ENCODE data around the gene SRY. TPM values are rescaled to one million over a fixed set of nuclear protein-coding genes. Genes with fewer than 3 reads are reported as not detected.

The SRY gene
- total and polyA plus RNA-seq, 10 of the 15 experiments (the other 5 are each of a cell fraction or from before 2014, with no cell fraction given): not detected

DNA sequence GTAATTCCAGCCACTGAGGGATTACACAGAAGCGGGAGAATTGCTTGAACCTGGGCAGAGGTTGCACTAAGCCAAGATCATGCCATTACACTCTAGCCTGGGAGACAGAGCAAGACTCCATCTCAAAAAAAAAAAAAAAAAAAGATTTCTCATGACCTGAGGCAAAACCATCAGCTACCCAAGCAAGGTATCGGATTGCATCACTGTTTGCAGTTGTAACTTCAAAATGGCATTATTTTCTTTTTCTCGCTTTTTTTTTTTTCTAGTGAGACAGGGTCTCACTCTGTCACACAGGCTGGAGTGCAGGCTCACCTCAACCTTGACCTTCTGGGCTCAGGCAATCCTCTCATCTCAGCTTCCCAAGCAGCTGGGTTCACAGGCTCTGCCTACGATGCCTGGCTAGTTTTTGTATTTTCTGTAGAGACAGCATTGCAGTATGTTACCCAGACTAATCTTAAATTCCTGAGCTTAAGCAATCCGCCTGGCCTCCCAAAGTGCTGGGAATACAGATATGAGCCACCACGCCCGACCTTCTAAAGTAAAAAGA is 9.6 kb upstream of the SRY start:
- no peak for FAIRE-seq
- no CpG with 5 or more reads among the region's 7 CpGs for WGBS (ENCODE audit: insufficient coverage, insufficient replicate concordance, low lambda C conversion rate, missing lambda C conversion rate)
- Histone ChIP-seq H3K9ac (ENCODE audit: control insufficient read depth, insufficient read depth, low read length) (no peak overlapping the region), H3K4me2 (ENCODE audit: control insufficient read depth, insufficient read depth) (no peak overlapping the region), H3K27ac (ENCODE audit: control insufficient read depth, insufficient read depth) (no peak overlapping the region), H3K4me3 (no peak overlapping the region), H4K20me1 (ENCODE audit: control insufficient read depth, insufficient read depth) (no peaks in the 10 kb centered on the region), H3K36me3 (ENCODE audit: control insufficient read depth in 2 of 2, insufficient read depth in 2 of 2, low read length in 1 of 2) (no peaks in the 10 kb centered on the region), H3K79me2 (ENCODE audit: control insufficient read depth, insufficient read depth, low read length) (no peaks in the 10 kb centered on the region), H3K4me1 (ENCODE audit: control insufficient read depth, insufficient read depth, low read length) (no peaks in the 10 kb centered on the region), H3K27me3 (replicated peaks in 1 of 2; ENCODE audit: control insufficient read depth in 2 of 2, insufficient read depth in 2 of 2, low read length in 1 of 2) (no peaks in the 10 kb centered on the region), H3K9me3 (replicated peaks; ENCODE audit: control insufficient read depth, insufficient read depth, low read length) (no peaks in the 10 kb centered on the region), H2AFZ (ENCODE audit: control insufficient read depth, low read depth, low read length) (no peak overlapping the region)
- POLR2A ChIA-PET: no interaction called here
- BruUV-seq (replicated peaks): no TSS peak
- SMC1A ChIA-PET (ENCODE audit: uncharacterized antibody, unreplicated experiment): no interaction called here
- CTCF ChIA-PET: no interaction called here
- DNase-seq (ENCODE audit: low read depth, low spot score): no peak
- RAD21 ChIA-PET (ENCODE audit: unreplicated experiment): no interaction called here
- in situ Hi-C loops (cut with MboI): no loop called here
- intact Hi-C loops (cut with micrococcal nuclease; ENCODE audit: unreplicated experiment): no loop called here
- ATAC-seq: no peak
- TF ChIP-seq ATF2 (IDR thresholded peaks at IDR 0.05; ENCODE audit: low read length) (no peak), NRF1 (conservative IDR thresholded peaks at IDR 0.05; ENCODE audit: low read depth, low read length) (no peak), BACH1 (IDR thresholded peaks at IDR 0.05; ENCODE audit: borderline replicate concordance) (no peak), POLR2AphosphoS2 (IDR thresholded peaks at IDR 0.05; ENCODE audit: low read depth, low read length) (no peak), MTA2 (IDR thresholded peaks at IDR 0.05; ENCODE audit: low read depth) (no peak), RFX5 (IDR thresholded peaks at IDR 0.05; ENCODE audit: low read depth, low read length) (no peak), EGR1 (IDR thresholded peaks at IDR 0.05; ENCODE audit: borderline replicate concordance in 1 of 2, low read depth in 2 of 2, low read length in 2 of 2) (no peak), YY1 (IDR thresholded peaks at IDR 0.05; ENCODE audit: low read depth, low read length) (no peak), ZNF207 (IDR thresholded peaks at IDR 0.05; ENCODE audit: borderline replicate concordance) (no peak), TCF3 (IDR thresholded peaks at IDR 0.05; ENCODE audit: borderline replicate concordance, insufficient read depth, low read depth, low read length) (no peak), BRCA1 (IDR thresholded peaks at IDR 0.05; ENCODE audit: low read depth, low read length) (no peak), HDAC2 (IDR thresholded peaks at IDR 0.05) (no peak)
- TF ChIP-seq, protein P1, sequence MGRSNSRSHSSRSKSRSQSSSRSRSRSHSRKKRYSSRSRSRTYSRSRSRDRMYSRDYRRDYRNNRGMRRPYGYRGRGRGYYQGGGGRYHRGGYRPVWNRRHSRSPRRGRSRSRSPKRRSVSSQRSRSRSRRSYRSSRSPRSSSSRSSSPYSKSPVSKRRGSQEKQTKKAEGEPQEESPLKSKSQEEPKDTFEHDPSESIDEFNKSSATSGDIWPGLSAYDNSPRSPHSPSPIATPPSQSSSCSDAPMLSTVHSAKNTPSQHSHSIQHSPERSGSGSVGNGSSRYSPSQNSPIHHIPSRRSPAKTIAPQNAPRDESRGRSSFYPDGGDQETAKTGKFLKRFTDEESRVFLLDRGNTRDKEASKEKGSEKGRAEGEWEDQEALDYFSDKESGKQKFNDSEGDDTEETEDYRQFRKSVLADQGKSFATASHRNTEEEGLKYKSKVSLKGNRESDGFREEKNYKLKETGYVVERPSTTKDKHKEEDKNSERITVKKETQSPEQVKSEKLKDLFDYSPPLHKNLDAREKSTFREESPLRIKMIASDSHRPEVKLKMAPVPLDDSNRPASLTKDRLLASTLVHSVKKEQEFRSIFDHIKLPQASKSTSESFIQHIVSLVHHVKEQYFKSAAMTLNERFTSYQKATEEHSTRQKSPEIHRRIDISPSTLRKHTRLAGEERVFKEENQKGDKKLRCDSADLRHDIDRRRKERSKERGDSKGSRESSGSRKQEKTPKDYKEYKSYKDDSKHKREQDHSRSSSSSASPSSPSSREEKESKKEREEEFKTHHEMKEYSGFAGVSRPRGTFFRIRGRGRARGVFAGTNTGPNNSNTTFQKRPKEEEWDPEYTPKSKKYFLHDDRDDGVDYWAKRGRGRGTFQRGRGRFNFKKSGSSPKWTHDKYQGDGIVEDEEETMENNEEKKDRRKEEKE (IDR thresholded peaks at IDR 0.05): no peak
- TF ChIP-seq, protein P2, sequence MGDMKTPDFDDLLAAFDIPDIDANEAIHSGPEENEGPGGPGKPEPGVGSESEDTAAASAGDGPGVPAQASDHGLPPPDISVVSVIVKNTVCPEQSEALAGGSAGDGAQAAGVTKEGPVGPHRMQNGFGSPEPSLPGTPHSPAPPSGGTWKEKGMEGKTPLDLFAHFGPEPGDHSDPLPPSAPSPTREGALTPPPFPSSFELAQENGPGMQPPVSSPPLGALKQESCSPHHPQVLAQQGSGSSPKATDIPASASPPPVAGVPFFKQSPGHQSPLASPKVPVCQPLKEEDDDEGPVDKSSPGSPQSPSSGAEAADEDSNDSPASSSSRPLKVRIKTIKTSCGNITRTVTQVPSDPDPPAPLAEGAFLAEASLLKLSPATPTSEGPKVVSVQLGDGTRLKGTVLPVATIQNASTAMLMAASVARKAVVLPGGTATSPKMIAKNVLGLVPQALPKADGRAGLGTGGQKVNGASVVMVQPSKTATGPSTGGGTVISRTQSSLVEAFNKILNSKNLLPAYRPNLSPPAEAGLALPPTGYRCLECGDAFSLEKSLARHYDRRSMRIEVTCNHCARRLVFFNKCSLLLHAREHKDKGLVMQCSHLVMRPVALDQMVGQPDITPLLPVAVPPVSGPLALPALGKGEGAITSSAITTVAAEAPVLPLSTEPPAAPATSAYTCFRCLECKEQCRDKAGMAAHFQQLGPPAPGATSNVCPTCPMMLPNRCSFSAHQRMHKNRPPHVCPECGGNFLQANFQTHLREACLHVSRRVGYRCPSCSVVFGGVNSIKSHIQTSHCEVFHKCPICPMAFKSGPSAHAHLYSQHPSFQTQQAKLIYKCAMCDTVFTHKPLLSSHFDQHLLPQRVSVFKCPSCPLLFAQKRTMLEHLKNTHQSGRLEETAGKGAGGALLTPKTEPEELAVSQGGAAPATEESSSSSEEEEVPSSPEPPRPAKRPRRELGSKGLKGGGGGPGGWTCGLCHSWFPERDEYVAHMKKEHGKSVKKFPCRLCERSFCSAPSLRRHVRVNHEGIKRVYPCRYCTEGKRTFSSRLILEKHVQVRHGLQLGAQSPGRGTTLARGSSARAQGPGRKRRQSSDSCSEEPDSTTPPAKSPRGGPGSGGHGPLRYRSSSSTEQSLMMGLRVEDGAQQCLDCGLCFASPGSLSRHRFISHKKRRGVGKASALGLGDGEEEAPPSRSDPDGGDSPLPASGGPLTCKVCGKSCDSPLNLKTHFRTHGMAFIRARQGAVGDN (IDR thresholded peaks at IDR 0.05): no peak
- TF ChIP-seq, protein P3, sequence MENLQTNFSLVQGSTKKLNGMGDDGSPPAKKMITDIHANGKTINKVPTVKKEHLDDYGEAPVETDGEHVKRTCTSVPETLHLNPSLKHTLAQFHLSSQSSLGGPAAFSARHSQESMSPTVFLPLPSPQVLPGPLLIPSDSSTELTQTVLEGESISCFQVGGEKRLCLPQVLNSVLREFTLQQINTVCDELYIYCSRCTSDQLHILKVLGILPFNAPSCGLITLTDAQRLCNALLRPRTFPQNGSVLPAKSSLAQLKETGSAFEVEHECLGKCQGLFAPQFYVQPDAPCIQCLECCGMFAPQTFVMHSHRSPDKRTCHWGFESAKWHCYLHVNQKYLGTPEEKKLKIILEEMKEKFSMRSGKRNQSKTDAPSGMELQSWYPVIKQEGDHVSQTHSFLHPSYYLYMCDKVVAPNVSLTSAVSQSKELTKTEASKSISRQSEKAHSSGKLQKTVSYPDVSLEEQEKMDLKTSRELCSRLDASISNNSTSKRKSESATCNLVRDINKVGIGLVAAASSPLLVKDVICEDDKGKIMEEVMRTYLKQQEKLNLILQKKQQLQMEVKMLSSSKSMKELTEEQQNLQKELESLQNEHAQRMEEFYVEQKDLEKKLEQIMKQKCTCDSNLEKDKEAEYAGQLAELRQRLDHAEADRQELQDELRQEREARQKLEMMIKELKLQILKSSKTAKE (IDR thresholded peaks at IDR 0.05; ENCODE audit: low read depth, poor library complexity, severe bottlenecking): no peak
